Muscle layer of colon (tissue), 2 donors: ENCODE data around the gene LSM14B.
A peak's percentile ranks its signal among the peaks of the same experiment; 100 is the strongest.

ENCODE experiments used
- H3K27ac ChIP-seq: one replicate; pipeline ENCODE4 v1.7.0; 2013; ENCODE audit warnings: low read depth, mild to moderate bottlenecking, low read length, moderate library complexity
- H3K27me3 ChIP-seq, 2 donors: one replicate each; pipeline ENCODE4 v1.7.0; 2013; ENCODE audit warnings: low read length in 2 of 2, mild to moderate bottlenecking in 2 of 2; ENCODE audit not compliant: insufficient read depth in 2 of 2, control insufficient read depth in 1 of 2
- H3K36me3 ChIP-seq: one replicate; pipeline ENCODE4 v1.7.0; 2013; ENCODE audit warnings: mild to moderate bottlenecking, low read length; ENCODE audit not compliant: insufficient read depth
- H3K4me1 ChIP-seq: one replicate; pipeline ENCODE4 v1.7.0; 2013; ENCODE audit warnings: mild to moderate bottlenecking, low read length; ENCODE audit not compliant: insufficient read depth
- H3K4me3 ChIP-seq, 2 donors: one replicate each; pipeline ENCODE4 v1.7.0; 2013; ENCODE audit warnings: low read length in 2 of 2, low read depth in 1 of 2, mild to moderate bottlenecking in 1 of 2, moderate library complexity in 1 of 2
- H3K9ac ChIP-seq: one replicate; pipeline ENCODE4 v1.7.0; 2013; ENCODE audit warnings: low read length
- H3K9me3 ChIP-seq: one replicate; pipeline ENCODE4 v1.7.0; 2013; ENCODE audit warnings: mild to moderate bottlenecking, low read length
- donor health status: abdominal sarcoma.
- donor health status: Adenocarcinoma of cecum.

The LSM14B gene

DNA sequence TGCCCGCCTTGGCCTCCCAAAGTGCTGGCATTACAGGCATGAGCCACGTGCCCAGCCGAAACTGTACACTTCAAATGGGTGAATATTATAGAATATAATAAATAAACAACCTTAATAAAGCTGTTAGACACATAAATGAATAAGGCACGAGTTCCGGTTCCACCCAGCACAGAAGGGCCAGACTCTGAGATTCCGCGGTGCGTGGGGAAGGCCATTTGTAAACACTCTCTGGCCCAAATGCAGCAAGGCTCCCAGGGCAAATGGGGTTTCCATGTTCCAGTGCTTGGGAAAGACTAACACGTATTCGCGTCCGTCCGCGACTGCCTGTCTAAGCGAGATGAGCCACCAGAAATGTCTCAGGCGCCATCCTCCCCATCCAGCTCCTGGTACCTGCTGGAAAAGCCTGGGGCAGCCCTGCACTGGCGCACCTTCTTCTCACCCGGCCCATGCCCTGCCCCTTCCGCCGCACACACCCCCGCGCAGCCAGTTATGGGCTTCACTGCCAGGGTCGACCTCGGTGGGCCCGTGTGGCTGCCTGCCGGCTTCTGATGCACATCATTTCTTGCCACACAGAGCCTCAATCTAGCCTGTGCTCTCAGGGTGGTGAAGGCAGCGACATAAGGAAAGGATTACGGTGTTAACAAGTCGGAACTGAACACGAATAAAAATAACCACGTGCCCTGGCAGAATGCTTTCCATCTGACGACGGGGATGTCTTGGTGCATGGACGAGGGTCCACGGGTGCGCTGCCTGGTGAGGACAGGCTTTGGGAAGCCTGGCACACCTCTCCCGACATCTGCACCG is 5.5 kb upstream of the LSM14B start:
- H3K27me3 ChIP-seq, result peaks cover 0 to 21% of the 10 kb centered on the region in 2 donors

GRCh38 chr20:62117362-62117646 is 5.0 kb upstream of the LSM14B start:
- H3K27ac ChIP-seq, result no peak overlapping the region

More for the DNA sequence above, 5.5 kb upstream of the LSM14B start:
- Histone ChIP-seq H3K9me3 (no peaks in the 10 kb centered on the region), H3K9ac (no peak overlapping the region), H3K4me3 (no peak overlapping the region), H3K36me3 (no peaks in the 10 kb centered on the region), H3K27ac (no peak overlapping the region), H3K4me1 (no peaks in the 10 kb centered on the region)

DNA sequence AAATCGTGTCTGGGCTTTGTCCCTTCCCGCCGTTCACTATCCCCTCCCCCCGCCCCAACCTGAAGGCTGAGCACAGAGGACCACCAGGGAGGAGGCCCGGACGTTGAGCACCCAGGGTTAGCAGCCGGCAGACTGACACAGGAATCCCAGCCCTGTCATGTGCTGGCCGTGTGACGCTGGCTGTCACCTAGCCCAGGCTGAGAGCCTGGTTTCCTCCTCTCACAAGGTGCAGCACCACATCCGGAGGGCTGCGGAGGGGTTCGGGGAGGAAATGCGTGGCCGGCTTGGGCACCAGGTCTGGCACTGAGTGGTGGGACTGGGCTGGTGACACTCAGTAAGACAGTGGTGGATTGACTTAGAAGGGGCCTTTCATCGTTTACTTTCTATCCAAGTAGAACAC is 4.6 kb upstream of the LSM14B start:
- Histone ChIP-seq H3K27me3 (peaks cover 0 to 20% of the 10 kb centered on the region in 2 donors), H3K4me3 (no peak overlapping the region), H3K27ac (no peak overlapping the region), H3K9ac (no peak overlapping the region), H3K4me1 (no peaks in the 10 kb centered on the region), H3K36me3 (no peaks in the 10 kb centered on the region), H3K9me3 (no peaks in the 10 kb centered on the region)

More at GRCh38 chr20:62117362-62117646, 5.0 kb upstream of the LSM14B start:
- H3K9ac ChIP-seq, result no peak overlapping the region
- H3K9me3 ChIP-seq, result no peaks in the 10 kb centered on the region
- no peaks in the 10 kb centered on the region for H3K4me1 ChIP-seq
- H3K36me3 ChIP-seq, result no peaks in the 10 kb centered on the region
- no peak overlapping the region for H3K4me3 ChIP-seq
- peaks cover 0 to 21% of the 10 kb centered on the region in 2 donors for H3K27me3 ChIP-seq

DNA sequence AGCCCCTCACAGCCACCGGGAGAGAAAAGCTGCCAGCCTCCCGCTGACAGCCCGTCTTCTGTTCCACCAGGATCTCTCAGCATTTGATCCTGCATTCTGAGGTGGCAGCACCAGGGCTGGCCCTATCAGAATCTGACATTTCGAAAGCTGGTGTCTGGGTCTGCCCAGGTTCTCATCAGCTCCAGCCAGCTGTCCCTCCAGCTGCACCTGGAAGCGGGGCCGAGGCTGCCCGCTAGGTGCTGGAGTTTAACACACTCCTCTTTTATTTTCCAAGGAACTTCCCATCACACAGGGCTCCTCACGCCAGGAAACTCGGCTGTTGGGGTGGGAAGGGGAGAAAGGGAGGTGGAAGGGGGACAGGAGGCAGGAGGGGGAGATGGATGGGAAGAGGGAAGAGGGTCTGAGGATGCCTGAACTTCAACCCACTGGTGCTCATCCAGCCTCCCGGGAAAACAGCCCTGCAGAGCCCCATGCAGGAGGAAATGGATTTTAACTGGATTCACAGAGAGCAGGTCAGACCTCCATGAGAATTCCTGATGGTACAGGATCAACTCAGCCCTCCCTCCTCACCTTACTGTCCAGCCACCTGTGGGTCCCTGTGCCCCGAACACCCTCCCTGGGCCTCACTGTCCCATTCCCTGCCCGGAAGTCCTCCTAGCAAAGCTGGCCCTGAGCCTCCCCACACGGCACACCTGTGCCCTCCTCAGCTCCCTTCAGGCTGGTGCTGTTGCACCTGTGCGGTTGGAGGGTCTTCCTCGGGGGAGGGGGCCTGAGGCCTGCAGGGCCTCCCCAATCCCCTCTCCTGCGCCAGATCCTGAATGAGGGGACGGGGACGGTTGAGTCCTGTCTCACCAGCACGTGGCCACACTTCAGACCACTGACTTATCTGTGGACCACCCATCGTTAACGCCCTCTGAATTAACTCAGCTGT is 3.9 kb upstream of the LSM14B start:
- H3K27ac ChIP-seq, result no peak overlapping the region
- H3K9me3 ChIP-seq, result no peaks in the 10 kb centered on the region
- peaks cover 2% of the 10 kb centered on the region for H3K4me1 ChIP-seq
- H3K27me3 ChIP-seq, result peaks cover 0 to 18% of the 10 kb centered on the region in 2 donors
- H3K9ac ChIP-seq, result no peak overlapping the region
- no peaks in the 10 kb centered on the region for H3K36me3 ChIP-seq
- no peak overlapping the region for H3K4me3 ChIP-seq

DNA sequence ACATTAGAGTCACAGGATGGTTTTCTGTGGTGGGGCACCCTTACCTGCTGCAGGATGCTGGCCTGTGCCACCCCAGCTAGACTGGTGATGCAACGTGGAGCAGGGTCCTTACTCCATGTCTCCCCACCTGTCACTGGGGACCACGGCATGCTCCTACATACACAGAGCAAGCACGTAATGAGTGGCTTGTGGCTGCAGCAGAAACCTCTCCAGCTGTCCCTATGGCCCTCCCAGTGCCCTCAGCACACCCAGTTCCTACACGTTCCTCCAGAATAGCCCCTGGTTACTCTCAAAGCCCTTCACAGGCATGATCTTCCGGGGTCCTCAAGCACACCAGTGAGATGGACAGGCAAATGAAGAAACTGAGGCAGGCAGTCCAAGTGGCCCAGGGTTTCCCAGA is 3.2 kb upstream of the LSM14B start:
- Histone ChIP-seq H3K36me3 (no peaks in the 10 kb centered on the region), H3K27me3 (peaks cover 0 to 18% of the 10 kb centered on the region in 2 donors), H3K9ac (no peak overlapping the region), H3K9me3 (no peaks in the 10 kb centered on the region), H3K4me3 (no peak overlapping the region), H3K4me1 (peaks cover 10% of the 10 kb centered on the region), H3K27ac (no peak overlapping the region)

DNA sequence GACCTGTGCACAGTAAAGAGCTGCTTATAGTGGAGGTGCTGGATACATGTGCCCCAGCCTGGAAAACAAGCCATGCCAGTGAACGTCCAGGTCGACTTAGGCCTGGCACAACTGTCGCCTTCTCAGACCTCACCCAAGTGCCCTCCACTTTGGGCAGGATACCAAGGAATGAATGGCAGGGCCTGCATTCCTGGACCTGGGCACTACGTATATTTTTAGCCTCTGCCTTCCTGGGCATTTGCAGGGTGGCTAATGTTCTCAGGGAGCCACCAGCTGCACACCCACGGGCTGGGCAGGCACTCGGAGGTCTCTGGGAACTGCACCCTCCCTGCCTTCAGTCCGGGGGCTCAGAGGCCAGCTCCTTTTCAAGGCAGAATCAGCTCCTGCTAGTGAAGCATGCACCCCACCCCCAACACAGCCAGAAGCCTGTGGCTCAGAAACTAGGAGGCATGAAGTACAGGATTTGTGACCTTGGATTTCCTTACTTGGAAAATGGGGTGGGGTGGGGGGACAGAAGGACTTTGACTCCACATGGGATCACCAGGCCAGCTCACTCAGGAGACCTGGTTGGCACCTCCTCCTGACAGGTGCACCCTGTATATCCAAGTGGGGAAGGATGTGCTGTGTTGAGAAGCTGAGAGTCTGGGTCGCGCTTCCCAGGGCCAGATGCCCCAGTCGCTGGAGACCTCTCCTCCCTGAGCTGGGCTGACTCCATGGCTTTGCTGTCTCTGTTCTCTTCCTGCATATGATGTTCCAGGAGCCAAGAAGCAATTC is 2.5 kb upstream of the LSM14B start:
- Histone ChIP-seq H3K4me1 (peaks cover 14% of the 10 kb centered on the region), H3K9me3 (no peaks in the 10 kb centered on the region), H3K36me3 (no peaks in the 10 kb centered on the region), H3K9ac (no peak overlapping the region), H3K27ac (no peak overlapping the region), H3K27me3 (peaks cover 0 to 17% of the 10 kb centered on the region in 2 donors), H3K4me3 (no peak overlapping the region)

DNA sequence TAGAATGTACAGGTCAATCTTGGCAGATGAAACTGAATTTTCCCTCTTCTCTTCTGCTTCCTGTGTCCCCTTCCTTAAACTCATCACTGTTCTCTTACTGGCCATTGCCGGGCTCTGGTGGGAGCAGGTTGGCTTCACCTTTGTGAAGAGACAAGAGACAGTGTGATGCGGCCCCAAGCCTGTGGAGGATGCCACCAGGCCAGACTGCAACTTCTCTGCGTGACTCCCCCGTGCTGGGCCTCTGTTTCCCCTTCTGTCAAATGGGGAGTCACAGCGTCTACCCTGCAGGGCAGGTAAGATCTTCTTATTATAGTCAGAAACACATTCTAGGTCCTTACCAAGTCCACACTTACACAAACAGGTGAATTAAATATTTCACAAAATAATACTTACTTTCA is 1.9 kb upstream of the LSM14B start:
- Histone ChIP-seq H3K4me1 (peaks cover 14% of the 10 kb centered on the region), H3K36me3 (peaks cover 5% of the 10 kb centered on the region), H3K27ac (no peak overlapping the region), H3K27me3 (peaks cover 0 to 12% of the 10 kb centered on the region in 2 donors), H3K9ac (no peak overlapping the region), H3K9me3 (no peaks in the 10 kb centered on the region), H3K4me3 (no peak overlapping the region)

- Histone ChIP-seq H3K9ac (peak overlapping the region; percentile 42), H3K4me3 (peak overlapping the region; percentile 54 to 78), H3K4me1 (peaks cover 14% of the 10 kb centered on the region), H3K36me3 (peaks cover 13% of the 10 kb centered on the region), H3K9me3 (no peaks in the 10 kb centered on the region), H3K27me3 (peaks cover 0 to 11% of the 10 kb centered on the region in 2 donors), H3K27ac (peak overlapping the region; percentile 88)
Measured at GRCh38 chr20:62120990-62121775, 1.1 kb upstream of the LSM14B start.

GRCh38 chr20:62122654-62123449 is 577 bp downstream of the LSM14B start:
- peak overlapping the region; percentile 69 to 70 for H3K4me3 ChIP-seq
- H3K9ac ChIP-seq, result peak overlapping the region; percentile 61
- peaks cover 14% of the 10 kb centered on the region for H3K4me1 ChIP-seq
- H3K27ac ChIP-seq, result peak overlapping the region; percentile 81
- H3K36me3 ChIP-seq, result peaks cover 30% of the 10 kb centered on the region
- H3K9me3 ChIP-seq, result no peaks in the 10 kb centered on the region
- peaks cover 0 to 5% of the 10 kb centered on the region in 2 donors for H3K27me3 ChIP-seq

GRCh38 chr20:62123450-62124118 is 1.3 kb downstream of the LSM14B start:
- Histone ChIP-seq H3K36me3 (peaks cover 37% of the 10 kb centered on the region), H3K9me3 (no peaks in the 10 kb centered on the region), H3K9ac (peak overlapping the region; percentile 61), H3K4me1 (peaks cover 14% of the 10 kb centered on the region), H3K27ac (peak overlapping the region; percentile 81), H3K27me3 (peaks cover 0 to 5% of the 10 kb centered on the region in 2 donors), H3K4me3 (peak overlapping the region; percentile 69 to 70)
